SU-DHL-6 (cell line): ENCODE results near the gene CCDC102A.

Experiments used
- EZH2phosphoT487 ChIP-seq: fragments of 200-600 bp; sonication (generic), shearing (Covaris generic); conservative IDR thresholded peaks from 2 replicates; pipeline ENCODE4 v1.6.1; 2018; ENCODE audit warnings: mild to moderate bottlenecking, antibody characterized with exemption, low read length, moderate library complexity, mixed read lengths
- TF ChIP-seq, protein P1 (sequence below): fragments of 200-600 bp; sonication (generic); IDR thresholded peaks from one replicate; pipeline ENCODE4 v1.5.1; 2017; ENCODE audit warnings: antibody characterized with exemption, mild to moderate bottlenecking, low read length, moderate library complexity; ENCODE audit not compliant: insufficient read depth, poor library complexity, severe bottlenecking

DNA sequence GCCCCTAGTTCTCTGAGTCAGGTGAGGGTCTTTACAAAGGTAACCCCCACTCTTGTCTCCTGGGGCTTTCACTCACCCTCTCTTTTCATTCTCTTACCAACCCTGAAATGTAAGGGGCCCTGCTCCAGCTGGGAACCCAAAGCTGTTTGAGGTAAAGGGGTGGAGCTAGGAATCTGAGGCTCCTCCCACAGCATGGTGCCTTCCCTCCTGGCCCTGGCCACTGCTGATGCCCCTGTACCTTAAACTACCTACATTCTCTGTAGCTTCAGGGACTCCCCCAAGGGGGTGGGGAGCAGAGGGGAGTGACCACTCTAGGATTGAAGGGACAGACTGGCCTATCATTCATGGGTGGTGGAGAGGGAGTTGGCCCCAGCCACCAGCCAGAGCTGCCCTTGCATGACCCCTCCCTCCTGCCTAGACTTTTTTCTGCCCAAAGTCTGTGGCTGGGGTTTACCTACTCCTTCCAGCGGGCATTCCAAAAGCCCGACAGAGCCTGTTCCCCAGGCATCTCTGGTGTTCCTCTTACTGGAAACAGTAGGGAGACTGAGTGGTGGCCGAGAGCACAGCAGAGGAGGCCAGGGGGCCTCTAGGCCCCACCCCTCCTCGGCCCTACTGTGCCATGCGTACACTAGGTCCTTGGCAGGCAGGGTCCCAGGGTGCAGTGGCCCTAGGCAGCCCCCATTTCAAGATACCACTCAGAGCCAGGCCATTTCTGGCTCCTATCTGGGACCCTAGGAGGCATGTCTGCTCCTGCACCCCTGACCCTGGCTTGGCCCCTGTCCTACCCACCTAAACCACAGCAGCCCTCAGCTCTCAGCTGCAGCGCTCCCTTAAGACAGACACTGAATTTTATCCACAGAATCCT, 59.6 kb downstream of the CCDC102A start:
- TF ChIP-seq, protein P1, sequence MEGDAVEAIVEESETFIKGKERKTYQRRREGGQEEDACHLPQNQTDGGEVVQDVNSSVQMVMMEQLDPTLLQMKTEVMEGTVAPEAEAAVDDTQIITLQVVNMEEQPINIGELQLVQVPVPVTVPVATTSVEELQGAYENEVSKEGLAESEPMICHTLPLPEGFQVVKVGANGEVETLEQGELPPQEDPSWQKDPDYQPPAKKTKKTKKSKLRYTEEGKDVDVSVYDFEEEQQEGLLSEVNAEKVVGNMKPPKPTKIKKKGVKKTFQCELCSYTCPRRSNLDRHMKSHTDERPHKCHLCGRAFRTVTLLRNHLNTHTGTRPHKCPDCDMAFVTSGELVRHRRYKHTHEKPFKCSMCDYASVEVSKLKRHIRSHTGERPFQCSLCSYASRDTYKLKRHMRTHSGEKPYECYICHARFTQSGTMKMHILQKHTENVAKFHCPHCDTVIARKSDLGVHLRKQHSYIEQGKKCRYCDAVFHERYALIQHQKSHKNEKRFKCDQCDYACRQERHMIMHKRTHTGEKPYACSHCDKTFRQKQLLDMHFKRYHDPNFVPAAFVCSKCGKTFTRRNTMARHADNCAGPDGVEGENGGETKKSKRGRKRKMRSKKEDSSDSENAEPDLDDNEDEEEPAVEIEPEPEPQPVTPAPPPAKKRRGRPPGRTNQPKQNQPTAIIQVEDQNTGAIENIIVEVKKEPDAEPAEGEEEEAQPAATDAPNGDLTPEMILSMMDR: no peak
- TF ChIP-seq EZH2phosphoT487: no peak
